HEK293 (cell line): ENCODE results near the gene CASKIN1.
A peak's percentile ranks its signal among the peaks of the same experiment; 100 is the strongest.

Source experiments
- CTCF ChIA-PET: fragments of 350-600 bp; formaldehyde crosslinking; extraction: SDS; loops from one replicate; lab custom pipeline; 2021; ENCODE audit warnings: antibody characterized with exemption; lab: Yijun Ruan, JAX
- POLR2A ChIA-PET: fragments of 300-600 bp; formaldehyde crosslinking; extraction: SDS; loops from one replicate; lab custom pipeline; 2020; ENCODE audit warnings: antibody characterized with exemption, inconsistent platforms; lab: Yijun Ruan, JAX
- H3K27ac ChIP-seq: fragments of 200-500 bp; sonication (Bioruptor generic); 2 replicates; pipeline ENCODE4 v1.5.1; 2014; ENCODE audit warnings: low read depth, low read length, control low read depth, inconsistent platforms; ENCODE audit errors: extremely low read depth
- H3K36me3 ChIP-seq, 2 experiments: fragments of 200-500 bp in 1 of 2; sonication (Bioruptor generic) in 1 of 2; 1 replicate in 1 of 2; 2 replicates in 1 of 2; pipeline ENCODE4 v1.5.1; 2014 to 2017; ENCODE audit warnings: inconsistent platforms in 2 of 2, low read length in 2 of 2; ENCODE audit not compliant: control insufficient read depth in 2 of 2, insufficient read depth in 1 of 2
- H3K4me1 ChIP-seq: fragments of 200-500 bp; sonication (Bioruptor generic); 2 replicates; pipeline ENCODE4 v1.5.1; 2014; ENCODE audit warnings: mild to moderate bottlenecking, low read length, inconsistent platforms; ENCODE audit not compliant: control insufficient read depth, insufficient read depth
- H3K4me3 ChIP-seq: 2 replicates; pipeline ENCODE4 v1.5.1; 2011; ENCODE audit warnings: low read depth, mild to moderate bottlenecking, control low read depth, low read length, moderate library complexity
- H3K9me3 ChIP-seq: fragments of 200-500 bp; sonication (Bioruptor generic); 2 replicates; pipeline ENCODE4 v1.5.1; 2014; ENCODE audit warnings: low read depth, low read length, inconsistent platforms; ENCODE audit not compliant: control insufficient read depth, insufficient read depth
- BCL11A ChIP-seq: fragments of 450-650 bp; formaldehyde crosslinking; IDR thresholded peaks from 2 replicates; pipeline ENCODE4 v1.5.1; 2016; ENCODE audit warnings: low read depth, missing biosample characterization, missing genetic modification characterization
- BCL11B ChIP-seq: fragments of 450-650 bp; formaldehyde crosslinking; IDR thresholded peaks from 2 replicates; pipeline ENCODE4 v1.5.1; 2016; ENCODE audit warnings: low read depth, missing biosample characterization, missing genetic modification characterization
- EGR2 ChIP-seq: fragments of 450-650 bp; formaldehyde crosslinking; IDR thresholded peaks from 2 replicates; pipeline ENCODE4 v1.5.1; 2016; ENCODE audit warnings: low read depth, missing biosample characterization, missing genetic modification characterization
- GLIS1 ChIP-seq: fragments of 450-650 bp; formaldehyde crosslinking; IDR thresholded peaks from 2 replicates; pipeline ENCODE4 v1.5.1; 2016; ENCODE audit warnings: missing biosample characterization, missing genetic modification characterization
- GLIS2 ChIP-seq: fragments of 450-650 bp; formaldehyde crosslinking; IDR thresholded peaks from 2 replicates; pipeline ENCODE4 v1.5.1; 2016; ENCODE audit warnings: missing biosample characterization, missing genetic modification characterization
- HIC1 ChIP-seq: fragments of 450-650 bp; formaldehyde crosslinking; IDR thresholded peaks from 2 replicates; pipeline ENCODE4 v1.5.1; 2016; ENCODE audit warnings: missing biosample characterization, missing genetic modification characterization
- TRIM28 ChIP-seq: IDR thresholded peaks from 2 replicates; pipeline ENCODE4 v1.6.1; 2011; ENCODE audit warnings: low read length, control low read depth, borderline replicate concordance
- ZFHX2 ChIP-seq: fragments of 450-650 bp; formaldehyde crosslinking; conservative IDR thresholded peaks from 2 replicates; pipeline ENCODE4 v1.5.1; 2016; ENCODE audit warnings: missing biosample characterization, missing genetic modification characterization
- ZNF10 ChIP-seq: fragments of 450-650 bp; formaldehyde crosslinking; IDR thresholded peaks from 2 replicates; pipeline ENCODE4 v1.5.1; 2017; ENCODE audit warnings: missing biosample characterization, missing genetic modification characterization
- ZNF223 ChIP-seq: fragments of 450-650 bp; formaldehyde crosslinking; IDR thresholded peaks from 2 replicates; pipeline ENCODE4 v1.5.1; 2016; ENCODE audit warnings: missing biosample characterization, missing genetic modification characterization
- ZNF239 ChIP-seq: fragments of 450-650 bp; formaldehyde crosslinking; IDR thresholded peaks from 2 replicates; pipeline ENCODE4 v1.5.1; 2016; ENCODE audit warnings: missing biosample characterization, missing genetic modification characterization
- ZNF335 ChIP-seq: fragments of 450-650 bp; formaldehyde crosslinking; conservative IDR thresholded peaks from 2 replicates; pipeline ENCODE4 v1.5.1; 2016; ENCODE audit warnings: missing biosample characterization, missing genetic modification characterization
- ZNF341 ChIP-seq: fragments of 450-650 bp; formaldehyde crosslinking; IDR thresholded peaks from 2 replicates; pipeline ENCODE4; 2016; ENCODE audit warnings: low read depth, missing biosample characterization, missing genetic modification characterization
- ZNF449 ChIP-seq: fragments of 450-650 bp; formaldehyde crosslinking; IDR thresholded peaks from 2 replicates; pipeline ENCODE4 v1.5.1; 2017; ENCODE audit warnings: missing biosample characterization, mild to moderate bottlenecking, missing genetic modification characterization, moderate library complexity
- ZNF518A ChIP-seq: fragments of 450-650 bp; formaldehyde crosslinking; conservative IDR thresholded peaks from 2 replicates; pipeline ENCODE4 v1.5.1; 2016; ENCODE audit warnings: low read depth, missing biosample characterization, missing genetic modification characterization
- ZNF600 ChIP-seq: fragments of 450-650 bp; formaldehyde crosslinking; IDR thresholded peaks from 2 replicates; pipeline ENCODE4 v1.5.1; 2016; ENCODE audit warnings: missing biosample characterization, missing genetic modification characterization

The CASKIN1 gene

GRCh38 chr16:2235695-2236336, 39.4 kb upstream of the CASKIN1 start:
- Histone ChIP-seq H3K36me3 (peaks cover 3 to 62% of the 10 kb centered on the region in 2 experiments; a peak in 2 of 3 replicates), H3K4me3 (no peak overlapping the region), H3K27ac (no peak overlapping the region), H3K9me3 (no peaks in the 10 kb centered on the region), H3K4me1 (peaks cover 4% of the 10 kb centered on the region; the same call in 1 of the 2 replicates)
- TF ChIP-seq HIC1 (tag by site-specific recombination) (peak; percentile 76; the same call in 1 of the 2 replicates), ZNF449 (tag by site-specific recombination) (no peak), GLIS1 (tag by site-specific recombination) (0 out of 2 replicates have a peak, but pooled peaks have one; percentile 7), GLIS2 (tag by site-specific recombination) (peak; percentile 35; the same call in 1 of the 2 replicates), ZNF223 (tag by site-specific recombination) (0 out of 2 replicates have a peak, but pooled peaks have one; percentile 13), EGR2 (tag by site-specific recombination) (peak; percentile 34; the same call in 1 of the 2 replicates), ZNF335 (peak; percentile 70), TRIM28 (no peak), ZNF239 (tag by site-specific recombination) (no peak), ZFHX2 (tag by site-specific recombination) (peak; percentile 70)
- POLR2A ChIA-PET = interaction anchor here (1.0 to 5.3 kb wide), 11 partner anchors 9 to 297 kb away, joined by 3 to 48 read pairs (median 4); partner anchors contain the start of genes BRICD5, ECI1, NTN3 and PGP
- CTCF ChIA-PET = interaction anchor here (0.7 to 1.2 kb wide), 3 partner anchors 21 to 95 kb away, joined by 3 read pairs; partner anchors contain the start of gene PGP

GRCh38 chr16:2235234-2235651, 38.8 kb upstream of the CASKIN1 start:
- POLR2A ChIA-PET = interaction anchor here (0.6 to 5.3 kb wide), 4 partner anchors 9 to 20 kb away, joined by 3 to 48 read pairs (median 10); partner anchors contain the start of genes ECI1 and PGP
- H3K4me1 ChIP-seq = peaks cover 4% of the 10 kb centered on the region; the same call in 1 of the 2 replicates
- H3K27ac ChIP-seq = no peak overlapping the region
- no peak overlapping the region for H3K4me3 ChIP-seq
- peak; percentile 4; the same call in 1 of the 2 replicates for TF ChIP-seq ZNF341
- no peak for TF ChIP-seq BCL11A
- no peak for TF ChIP-seq ZNF518A (tag by site-specific recombination)
- peak; percentile 67 for TF ChIP-seq ZNF600 (tag by site-specific recombination)
- TF ChIP-seq ZNF10 (tag by site-specific recombination) = 0 out of 2 replicates have a peak, but pooled peaks have one; percentile 3
- peak; percentile 0; the same call in 1 of the 2 replicates for TF ChIP-seq BCL11B (tag by site-specific recombination)
- TF ChIP-seq, all 188 proteins: peak for 4
- CTCF ChIA-PET = no interaction called here
- Histone ChIP-seq H3K9me3 (no peaks in the 10 kb centered on the region), H3K36me3 (peaks cover 0 to 68% of the 10 kb centered on the region in 2 experiments; a peak in 2 of 3 replicates)
